GM10266 (cell line): ENCODE data around the gene TBC1D28.
A peak's percentile ranks its signal among the peaks of the same experiment; 100 is the strongest.
"Not testable (repeated sequence)": the region's sequence is repeated elsewhere in the genome, so short reads cannot be mapped to it uniquely, and the experiment has no call there.

Source experiments
- DNase-seq: peaks from one replicate; pipeline ENCODE4 v3.0.0; 2012; ENCODE audit errors: extremely low spot score
- CTCF ChIP-seq: IDR thresholded peaks from 2 replicates; pipeline ENCODE4 v1.5.1; 2012; ENCODE audit warnings: mild to moderate bottlenecking, low read depth; ENCODE audit not compliant: control insufficient read depth, insufficient read depth; ENCODE audit errors: missing control alignments

The TBC1D28 gene

GRCh38 chr17:18626152-18626870, 17.9 kb downstream of the TBC1D28 start:
- peak; percentile 4 for DNase-seq
- no peak for TF ChIP-seq CTCF

GRCh38 chr17:18625509-18626104, 18.6 kb downstream of the TBC1D28 start:
- TF ChIP-seq CTCF = peak; percentile 97
- peak; percentile 71 for DNase-seq

- not testable (repeated sequence) for DNase-seq
These were observed 19.2 kb downstream of the TBC1D28 start for GRCh38 chr17:18624862-18625501.

GRCh38 chr17:18617613-18618012, 26.6 kb downstream of the TBC1D28 start:
- not testable (repeated sequence) for DNase-seq

- not testable (repeated sequence) for DNase-seq
These were observed 31.2 kb downstream of the TBC1D28 start for GRCh38 chr17:18613016-18613415.

- DNase-seq = not testable (repeated sequence)
These were observed 51.1 kb downstream of the TBC1D28 start for GRCh38 chr17:18593138-18593537.
